HG02970 (cell line): Measurements from ENCODE around the gene GNG4.
"Not testable (repeated sequence)": the region's sequence is repeated elsewhere in the genome, so short reads cannot be mapped to it uniquely, and the experiment has no call there.

Source experiments
- ATAC-seq: cut with Tn5 transposase; IDR thresholded peaks from one replicate; pipeline ENCODE4 v1.9.1; 2021; ENCODE audit warnings: mild to moderate bottlenecking, moderate library complexity, moderate number of reproducible peaks; ENCODE audit not compliant: unreplicated experiment, low FRiP score

GNG4 gene

DNA sequence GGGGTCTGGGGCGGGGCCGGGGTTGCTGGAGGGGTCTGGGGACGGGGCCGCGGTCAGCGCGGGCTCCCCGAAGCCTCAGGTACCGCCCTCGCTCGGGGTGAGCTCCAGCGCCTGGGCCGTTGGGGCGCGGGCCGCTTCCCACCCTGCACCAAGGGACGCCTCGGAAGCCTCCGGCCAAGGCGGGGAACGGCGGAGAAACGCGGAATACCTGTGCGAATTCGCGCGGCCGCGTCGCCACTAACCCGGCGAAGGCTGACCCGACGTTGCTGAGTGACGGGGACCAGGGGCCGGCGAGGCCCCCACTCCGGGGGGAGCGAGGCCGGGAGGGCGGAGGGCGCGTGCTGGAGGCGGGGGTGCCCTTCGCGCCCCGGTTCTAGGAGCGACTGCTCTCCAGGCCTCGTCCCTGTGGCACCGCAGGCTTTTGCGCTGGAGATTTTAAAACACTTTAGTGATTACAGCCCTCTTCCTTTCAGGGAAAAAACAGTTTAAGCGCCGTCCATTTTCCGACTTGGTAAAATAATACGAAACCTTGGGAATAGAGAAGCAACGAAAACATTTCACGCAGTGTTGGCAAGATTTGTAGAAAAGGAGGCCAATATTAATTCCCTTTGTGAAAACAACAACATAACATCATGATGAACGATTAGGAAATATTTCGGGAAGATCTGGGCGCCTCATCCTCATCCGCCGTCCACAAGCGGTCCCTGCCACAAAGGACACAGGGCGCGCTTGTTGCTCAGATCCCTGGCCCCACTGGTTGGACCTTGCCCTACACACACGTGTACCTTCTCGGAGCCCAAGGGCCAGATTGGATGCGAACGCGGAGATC, 971 bp upstream of the GNG4 start:
- no peak for ATAC-seq

DNA sequence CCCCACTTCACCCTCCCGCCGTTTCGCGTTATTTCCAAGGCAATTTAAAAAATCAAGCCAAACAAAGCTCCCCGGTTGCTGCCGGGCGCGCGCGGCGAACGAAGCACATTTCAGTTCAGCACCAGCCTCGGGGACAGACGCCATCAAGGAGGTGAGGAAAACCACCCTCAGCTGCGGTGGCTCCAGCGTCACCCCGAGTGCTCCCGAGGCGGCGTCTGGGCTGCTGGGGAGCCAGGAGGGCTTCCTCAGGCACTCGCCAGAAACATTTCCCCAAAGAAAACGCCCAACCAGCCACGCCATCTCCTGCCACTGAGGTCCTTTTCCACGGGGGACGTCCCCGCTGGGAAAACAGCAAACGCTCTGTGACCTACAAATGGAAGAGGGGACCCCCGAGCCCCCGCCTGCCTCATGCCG, 623 bp downstream of the GNG4 start:
- no peak for ATAC-seq

GRCh38 chr1:235648407-235648907, 1.1 kb downstream of the GNG4 start:
- ATAC-seq: no peak

DNA sequence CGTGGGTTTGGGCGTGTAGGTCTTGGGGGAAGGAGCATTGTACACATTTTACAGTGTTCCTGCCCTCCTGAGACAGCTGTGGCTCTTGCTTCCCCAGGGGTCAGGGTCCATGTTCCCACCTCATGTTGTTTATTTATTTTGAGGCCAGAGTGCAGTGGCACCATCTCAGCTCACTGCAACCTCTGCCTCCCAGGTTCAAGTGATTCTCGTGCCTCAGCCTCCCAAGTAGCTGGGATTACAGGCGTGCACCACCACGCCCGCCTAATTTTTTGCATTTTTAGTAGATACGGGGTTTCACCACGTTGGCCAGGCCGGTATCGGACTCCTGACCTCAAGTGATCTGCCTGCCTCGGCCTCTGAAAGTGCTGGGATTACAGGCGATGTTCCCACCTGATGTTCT, 2.0 kb downstream of the GNG4 start:
- not testable (repeated sequence) for ATAC-seq

DNA sequence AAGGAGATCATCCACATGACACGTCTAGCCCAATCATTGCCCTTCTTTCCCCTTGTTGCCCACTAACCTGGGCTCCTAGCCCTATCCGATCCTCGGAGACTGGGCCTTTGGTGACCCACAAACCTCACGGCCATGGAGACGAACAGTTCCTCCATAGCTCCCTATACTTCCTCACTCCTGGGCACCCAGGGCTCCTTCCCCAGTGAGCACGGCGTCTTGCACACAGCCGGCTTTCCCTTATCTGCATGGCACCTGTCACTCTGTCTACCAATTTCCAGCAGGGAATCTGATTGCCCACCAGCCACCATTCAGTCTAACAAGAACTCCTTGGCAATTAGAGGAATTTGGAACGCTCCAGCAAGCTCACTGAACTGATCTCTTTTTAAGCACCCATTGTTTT, 3.1 kb downstream of the GNG4 start:
- ATAC-seq: no peak

GRCh38 chr1:235644693-235645305, 4.8 kb downstream of the GNG4 start:
- no peak for ATAC-seq

DNA sequence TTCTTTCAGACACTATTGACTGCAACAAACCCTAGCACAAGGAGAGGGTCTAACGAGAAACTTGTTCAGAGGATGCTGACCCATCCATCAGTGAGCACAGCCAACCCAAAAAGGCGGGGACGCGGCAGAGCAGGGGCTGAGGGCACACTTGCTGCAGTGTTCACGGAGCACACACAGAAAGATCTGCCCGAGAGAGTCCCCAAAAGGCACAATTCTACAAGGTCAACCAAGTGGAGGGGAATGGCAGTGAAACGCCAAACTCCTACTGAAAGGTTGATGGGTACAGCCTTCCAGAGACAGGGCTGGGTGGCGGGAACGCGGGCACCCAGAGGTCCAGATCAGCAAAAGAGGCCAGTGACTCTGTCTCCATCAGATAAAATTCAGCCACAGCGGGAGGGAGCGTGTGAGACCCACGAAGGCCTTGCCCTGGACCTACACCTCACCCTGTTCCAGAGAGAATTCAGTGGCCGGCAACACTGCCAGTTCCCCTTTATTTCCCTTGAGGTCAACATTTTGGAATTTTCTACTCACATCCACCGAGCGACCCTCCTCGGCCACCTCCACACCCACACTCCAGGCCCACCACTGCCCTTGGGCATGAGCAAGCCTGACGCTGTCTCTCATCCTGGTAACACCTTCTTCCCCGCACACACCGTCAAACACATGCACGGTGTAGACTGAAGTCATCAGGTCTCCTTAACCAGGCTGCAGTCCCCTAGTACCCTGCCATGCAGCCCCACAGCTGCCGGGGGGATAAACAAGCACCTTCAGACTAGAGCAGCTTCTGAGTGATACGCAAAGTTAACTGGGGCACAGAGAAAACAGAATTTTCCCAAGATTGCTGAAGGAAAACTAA, 5.5 kb downstream of the GNG4 start:
- no peak for ATAC-seq

- ATAC-seq: no peak
Measured at GRCh38 chr1:235642943-235643371, 6.6 kb downstream of the GNG4 start.

DNA sequence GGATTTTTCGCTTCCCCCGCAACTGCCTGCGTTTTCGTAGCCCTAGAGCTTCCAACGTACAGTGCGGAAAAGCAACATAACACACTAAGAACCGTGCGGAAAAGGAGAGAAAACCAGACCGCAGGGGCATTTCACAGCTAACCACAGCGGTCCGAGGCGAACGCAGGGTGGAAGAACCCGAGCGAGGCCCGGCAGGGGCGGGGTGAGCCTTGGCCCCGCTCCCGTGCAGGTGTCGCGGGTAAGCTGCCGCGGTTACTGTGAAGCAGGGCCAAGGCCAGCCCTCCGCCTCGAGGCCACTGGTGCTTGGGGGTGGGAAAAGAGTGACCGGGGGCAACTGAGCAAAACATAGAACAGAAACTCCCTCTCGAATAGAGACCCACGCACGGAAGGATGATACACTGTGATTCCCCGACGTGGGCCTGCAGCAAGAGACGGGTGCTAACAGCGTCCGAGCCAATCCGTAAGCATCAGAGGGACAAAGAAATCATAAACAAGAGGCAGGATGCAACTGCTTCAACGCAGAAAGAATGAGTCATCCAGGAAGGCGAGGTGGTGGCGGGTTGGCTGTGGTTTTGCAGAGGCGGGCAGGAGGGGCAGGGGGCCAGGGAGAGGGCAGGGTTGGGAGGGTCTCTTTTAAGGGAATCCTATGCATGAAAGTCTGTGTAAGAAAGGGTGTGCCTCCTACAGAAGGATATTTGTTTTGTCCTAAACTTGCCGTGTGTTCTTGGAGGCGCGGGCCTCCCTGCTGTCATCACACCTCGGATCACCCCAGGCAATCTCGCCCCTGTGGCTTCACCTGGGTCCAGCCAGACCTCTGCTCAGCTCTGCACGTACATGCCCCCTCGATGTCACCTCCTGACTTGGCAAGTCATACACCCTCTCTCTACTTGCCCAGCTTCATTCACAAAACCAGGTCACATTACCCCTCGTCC, 7.3 kb downstream of the GNG4 start:
- ATAC-seq: no peak

DNA sequence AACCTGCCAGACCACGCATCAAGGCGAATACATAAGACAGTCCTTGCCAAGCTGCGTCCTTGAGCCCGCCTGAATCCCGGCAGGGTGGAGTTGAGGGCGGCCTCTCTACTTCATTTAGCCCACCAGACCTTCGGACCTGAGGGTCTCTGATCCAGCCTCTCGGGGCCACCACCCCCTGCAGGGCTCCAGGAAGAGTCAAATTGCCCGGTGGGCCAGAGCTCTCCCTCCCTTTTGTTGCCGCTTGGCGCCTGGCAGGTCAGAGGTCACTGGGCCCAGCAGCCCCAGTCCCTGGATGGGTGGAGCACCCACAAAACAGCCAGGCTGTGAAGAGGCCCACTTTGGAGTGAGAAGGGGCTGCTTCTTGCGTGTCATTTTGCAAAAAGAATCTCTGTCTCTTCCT, 9.0 kb downstream of the GNG4 start:
- ATAC-seq: no peak

DNA sequence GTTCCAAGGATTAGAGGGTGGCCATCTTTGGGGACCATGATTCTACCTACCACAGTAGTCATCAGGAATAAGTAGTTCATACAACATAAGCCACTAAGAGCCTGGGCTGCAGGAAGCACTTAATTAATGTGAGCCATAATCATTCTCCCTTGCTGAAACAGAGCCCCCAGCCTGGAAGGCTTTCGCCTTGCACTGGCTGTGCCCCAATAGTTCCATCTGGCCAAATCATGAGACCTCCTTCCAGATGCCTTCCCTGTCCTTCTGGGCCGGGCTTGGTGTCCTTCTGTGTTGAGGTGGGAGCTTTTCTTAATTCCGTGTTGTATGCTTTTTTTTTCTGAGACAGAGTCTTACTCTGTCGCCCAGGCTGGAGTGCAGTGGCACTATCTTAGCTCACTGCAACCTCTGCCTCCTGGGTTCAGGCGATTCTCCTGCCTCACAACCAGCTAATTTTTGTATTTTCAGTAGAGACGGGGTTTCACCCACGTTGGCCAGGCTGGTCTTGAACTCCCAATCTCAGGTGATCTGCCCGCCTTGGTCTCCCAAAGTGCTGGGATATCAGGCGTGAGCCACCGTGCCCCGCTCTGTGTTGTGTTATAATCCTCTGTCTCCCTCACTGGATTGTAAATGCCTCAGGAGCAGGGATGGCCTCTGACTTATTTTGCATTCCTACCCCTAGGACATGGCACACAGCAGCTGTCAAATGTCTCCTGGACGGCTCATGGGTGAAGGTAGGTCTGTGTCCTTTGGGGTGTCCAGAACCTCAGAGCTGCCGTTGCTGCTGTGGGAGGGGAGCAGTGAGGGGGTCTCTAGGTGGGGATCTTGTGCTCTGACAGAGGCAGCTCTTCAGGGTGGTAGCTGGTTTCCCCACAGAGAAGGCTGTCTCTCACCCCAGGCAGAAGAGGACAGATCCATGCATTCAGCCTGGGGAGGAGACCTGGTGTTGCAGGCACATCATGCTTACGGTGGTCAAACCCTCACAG, 10.1 kb downstream of the GNG4 start:
- ATAC-seq: no peak

DNA sequence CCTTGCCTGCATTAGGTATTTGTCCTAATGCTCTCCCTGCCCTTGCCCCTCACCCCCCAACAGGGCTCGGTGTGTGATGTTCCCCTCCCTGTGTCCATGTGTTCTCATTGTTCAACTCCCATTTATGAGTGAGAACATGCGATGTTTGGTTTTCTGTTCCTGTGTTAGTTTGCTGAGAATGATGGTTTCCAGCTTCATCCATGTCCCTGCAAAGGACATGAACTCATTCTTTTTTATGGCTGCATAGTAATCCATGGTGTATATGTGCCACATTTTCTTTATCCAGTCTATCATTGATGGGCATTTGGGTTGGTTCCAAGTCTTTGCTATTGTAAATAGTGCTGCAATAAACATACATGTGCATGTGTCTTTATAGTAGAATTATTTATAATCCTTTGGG, 11.0 kb downstream of the GNG4 start:
- ATAC-seq: not testable (repeated sequence)

DNA sequence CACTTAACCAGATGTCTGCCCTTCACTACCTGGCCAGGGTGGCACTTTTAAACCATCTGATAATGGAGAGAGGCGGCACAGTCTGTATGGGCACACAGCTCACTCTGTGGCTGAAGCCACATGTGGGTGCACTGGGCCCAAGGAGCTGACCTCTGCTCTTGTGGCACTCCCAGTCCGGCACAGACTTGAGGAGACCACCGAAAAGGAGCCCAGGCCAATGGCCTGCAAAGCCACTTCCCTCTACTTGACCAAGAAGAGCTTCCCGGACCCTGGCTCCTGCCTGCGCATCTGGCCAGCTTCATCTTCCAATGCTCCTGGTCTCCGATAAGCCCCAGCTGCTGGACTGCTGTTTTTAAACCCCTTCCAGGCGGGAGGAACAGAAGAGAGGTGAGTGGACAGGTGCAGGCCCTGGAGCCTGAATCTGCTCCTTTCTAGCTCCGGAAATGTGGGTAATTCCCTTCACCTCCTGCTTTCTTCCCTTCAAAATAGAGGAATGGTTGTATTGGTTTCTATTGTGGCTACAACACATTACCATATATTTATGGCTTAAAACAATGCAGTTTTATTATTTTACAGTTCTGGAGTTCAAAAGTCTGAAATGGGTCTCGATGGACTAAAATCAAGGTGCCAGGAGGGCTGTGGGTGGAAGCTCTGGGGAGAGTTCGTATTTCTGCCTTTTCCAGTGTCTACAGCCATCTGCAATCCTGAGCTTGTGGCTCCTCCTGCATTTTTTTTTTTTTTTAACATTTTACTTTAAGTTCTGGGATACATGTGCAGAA, 11.6 kb downstream of the GNG4 start:
- ATAC-seq: no peak

DNA sequence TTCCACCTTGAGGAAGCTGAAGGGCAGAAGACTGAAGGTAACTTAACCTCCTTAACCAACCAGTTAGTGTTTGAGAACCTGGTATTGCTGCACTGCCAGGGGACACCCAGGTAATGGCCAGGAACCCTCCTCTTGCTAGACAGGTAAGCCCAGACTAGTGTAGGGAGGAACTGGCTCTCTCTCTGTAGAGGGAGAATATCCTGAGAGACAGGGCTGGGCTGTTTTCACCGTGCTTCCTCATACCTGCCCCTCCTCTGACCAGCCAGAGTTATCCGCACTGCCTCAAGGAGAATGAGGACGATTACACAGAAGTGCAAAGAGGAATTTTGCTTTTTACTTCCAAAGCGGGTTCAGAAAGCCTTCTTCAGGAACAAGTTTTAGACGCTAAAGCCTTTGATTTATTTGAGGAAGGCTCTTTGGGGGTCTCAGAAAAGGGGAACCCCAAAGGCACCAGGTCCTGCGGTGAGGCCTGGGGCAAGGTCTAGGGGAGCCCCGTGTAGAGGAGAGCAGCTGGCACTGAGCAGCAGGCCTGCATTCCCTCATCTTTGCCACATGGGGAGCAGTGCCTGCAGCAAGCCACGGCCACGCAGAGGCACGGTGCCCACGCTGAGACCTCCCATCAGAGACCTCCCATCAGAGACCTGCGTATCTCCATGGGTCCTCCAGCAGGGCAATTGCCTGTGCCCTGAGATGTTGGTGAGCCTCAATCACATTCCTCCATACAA, 13.5 kb downstream of the GNG4 start:
- no peak for ATAC-seq

DNA sequence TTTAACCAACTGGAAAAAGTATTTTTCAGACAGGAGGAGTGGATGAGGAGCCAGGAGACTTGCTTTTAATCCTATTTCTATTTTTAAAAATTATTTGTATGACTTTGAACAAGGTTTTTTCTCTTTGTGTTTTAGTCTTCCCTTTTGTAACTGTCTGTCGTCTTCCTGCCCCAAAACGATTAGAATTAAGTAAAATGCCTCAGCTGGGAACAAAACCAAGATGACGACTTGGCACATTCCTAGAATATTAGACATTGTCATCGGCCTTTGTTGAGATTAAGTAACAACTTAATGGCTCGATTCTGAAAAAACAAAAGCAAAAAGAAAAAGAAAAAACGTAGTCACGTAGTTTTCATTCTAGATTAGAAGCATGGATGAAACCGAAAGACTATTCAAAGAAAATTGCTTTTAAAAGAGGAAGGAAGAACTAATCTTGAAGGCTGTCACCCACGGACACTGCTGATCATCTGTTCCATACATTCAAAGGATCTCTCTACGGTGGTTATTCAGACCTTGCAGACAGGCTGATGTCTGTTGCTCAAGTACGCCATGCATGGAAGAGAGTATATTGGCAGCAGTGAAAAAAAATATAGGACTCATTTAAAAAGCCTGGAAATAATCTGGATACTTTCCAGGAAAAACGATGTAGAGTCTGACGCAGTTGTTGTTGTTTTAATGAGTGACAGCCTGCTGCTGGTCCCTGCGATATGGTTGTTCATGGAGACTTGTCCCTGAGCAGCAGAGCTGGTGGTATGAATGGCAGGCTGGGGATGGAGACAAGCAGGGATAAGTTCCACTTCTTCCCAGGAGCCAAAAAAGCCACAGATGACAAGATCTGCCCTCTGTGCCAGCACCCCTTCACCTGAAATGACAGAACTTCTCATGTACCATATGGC, 16.8 kb downstream of the GNG4 start:
- no peak for ATAC-seq

DNA sequence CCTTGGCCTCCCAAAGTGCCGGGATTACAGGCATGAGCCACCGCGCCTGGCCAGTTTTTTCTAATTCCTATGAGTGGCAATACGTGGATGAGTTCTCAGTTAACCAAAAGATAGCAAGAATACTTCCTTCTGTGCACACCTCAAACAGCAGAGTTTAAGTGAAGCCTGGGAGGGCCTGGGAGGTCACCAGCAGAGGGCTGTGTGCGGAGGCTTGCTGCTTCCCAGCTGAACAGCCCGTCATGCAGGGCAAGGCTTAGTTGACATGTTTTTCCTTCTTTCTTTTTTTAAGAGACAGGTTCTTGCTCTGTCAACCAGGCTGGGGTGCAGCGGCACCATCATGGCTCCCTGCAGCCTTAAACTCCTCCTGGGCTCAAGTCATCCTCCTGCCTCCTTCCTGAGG, 17.8 kb downstream of the GNG4 start:
- no peak for ATAC-seq
